GM18519 (cell line): ENCODE measurements around the gene PEX11G.

ENCODE experiments used
- ATAC-seq: cut with Tn5 transposase; IDR thresholded peaks from one replicate; pipeline ENCODE4 v1.9.1; 2021; ENCODE audit warnings: mild to moderate bottlenecking, moderate library complexity; ENCODE audit not compliant: unreplicated experiment, low FRiP score

PEX11G gene

GRCh38 chr19:7500811-7501450, 12.1 kb upstream of the PEX11G start:
- no peak for ATAC-seq

DNA sequence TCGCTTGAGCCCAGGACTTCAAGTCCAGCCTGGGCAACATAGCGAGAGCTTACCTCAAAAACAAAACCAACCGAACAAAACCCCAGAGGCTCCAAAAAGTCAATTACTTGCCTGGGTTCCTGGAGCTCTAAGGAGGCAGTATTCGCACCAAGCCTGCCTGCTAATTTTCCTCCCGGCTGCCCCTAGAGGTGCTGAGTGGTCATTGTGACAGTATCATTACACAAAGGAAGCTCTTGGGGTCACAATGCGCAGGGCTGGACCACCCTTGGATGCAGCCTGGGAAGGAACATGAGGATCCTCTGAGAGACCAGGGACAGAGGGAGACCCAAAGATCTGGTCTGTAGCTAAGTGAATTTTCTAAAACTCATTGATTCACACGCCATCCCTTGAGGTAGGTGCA, 8.5 kb upstream of the PEX11G start:
- ATAC-seq, result no peak

DNA sequence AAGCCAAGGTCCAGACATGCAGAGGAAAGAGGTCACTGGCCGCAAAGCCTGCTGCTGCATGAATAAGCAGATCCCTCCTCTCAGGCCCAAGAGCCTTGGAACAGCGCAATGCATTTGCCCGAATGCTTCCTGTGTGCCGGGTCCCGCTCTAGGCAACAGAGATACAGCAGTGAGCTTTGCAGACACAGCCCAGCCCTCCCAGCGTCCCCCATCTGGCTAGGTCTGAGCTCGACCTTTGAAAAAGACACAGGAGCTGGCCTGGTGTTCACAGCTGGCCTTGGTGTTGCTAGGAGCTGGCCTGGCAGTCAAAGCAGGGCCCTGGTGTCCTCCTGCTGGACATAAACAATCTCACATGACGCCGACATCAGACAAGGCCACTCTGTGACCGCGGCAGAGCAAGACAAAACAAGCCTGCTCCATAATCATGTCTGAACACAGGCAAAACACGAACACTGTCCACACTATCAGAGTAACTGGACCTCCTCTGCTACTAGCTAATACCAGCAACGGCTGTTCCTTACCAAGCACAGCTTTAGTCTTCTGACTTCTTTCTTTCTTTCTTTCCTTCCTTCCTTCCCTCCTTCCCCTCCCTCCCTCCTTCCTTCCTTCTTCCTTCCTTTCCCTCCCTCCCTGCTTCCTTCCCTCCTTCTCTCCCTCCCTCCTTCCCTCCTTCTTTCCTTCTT, 5.7 kb upstream of the PEX11G start:
- no peak for ATAC-seq

- no peak for ATAC-seq
Measured at GRCh38 chr19:7492558-7492957, 3.7 kb upstream of the PEX11G start.

DNA sequence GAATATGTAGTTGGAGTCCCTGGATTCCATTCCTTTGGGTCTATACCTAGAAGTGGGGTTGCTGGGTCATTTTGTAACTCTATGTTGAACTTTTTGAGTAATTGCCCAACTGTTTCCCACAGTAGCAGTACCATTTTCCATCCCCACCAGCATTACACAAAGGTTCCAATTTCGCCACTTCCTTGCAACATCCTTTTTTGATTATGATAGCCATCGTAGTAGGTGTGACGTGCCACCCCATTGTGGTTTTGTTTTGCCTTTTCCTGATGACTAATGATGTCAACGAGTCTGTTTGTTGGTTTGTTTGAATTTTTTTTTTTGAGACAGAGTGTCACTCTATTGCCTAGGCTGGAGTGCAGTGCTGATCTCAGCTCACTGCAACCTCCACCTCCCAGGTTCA, 3.3 kb upstream of the PEX11G start:
- no peak for ATAC-seq

DNA sequence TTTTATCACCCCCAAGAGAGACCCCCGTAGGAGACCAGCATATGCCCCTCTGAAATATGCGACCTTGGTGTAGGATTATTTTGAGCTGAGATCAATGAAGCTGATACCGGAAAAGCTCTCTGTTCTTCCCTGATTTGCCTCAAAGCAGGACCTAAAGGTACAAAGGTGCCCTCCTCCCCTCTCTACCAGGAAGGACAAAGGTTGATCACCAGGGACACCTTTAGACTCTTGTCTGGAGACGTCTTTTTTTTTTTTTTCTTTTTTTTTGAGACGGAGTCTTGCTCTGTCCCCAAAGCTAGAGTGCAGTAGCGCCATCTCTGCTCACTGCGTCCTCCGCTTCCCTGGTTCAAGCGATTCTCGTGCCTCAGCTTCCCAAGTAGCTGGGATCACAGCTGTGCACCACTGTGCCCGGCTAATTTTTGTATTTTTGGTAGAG, 792 bp upstream of the PEX11G start:
- ATAC-seq, result no peak

- ATAC-seq, result no peak
Measured at GRCh38 chr19:7486923-7487322, 1.9 kb downstream of the PEX11G start.

GRCh38 chr19:7483720-7484201, 5.1 kb downstream of the PEX11G start:
- no peak for ATAC-seq

DNA sequence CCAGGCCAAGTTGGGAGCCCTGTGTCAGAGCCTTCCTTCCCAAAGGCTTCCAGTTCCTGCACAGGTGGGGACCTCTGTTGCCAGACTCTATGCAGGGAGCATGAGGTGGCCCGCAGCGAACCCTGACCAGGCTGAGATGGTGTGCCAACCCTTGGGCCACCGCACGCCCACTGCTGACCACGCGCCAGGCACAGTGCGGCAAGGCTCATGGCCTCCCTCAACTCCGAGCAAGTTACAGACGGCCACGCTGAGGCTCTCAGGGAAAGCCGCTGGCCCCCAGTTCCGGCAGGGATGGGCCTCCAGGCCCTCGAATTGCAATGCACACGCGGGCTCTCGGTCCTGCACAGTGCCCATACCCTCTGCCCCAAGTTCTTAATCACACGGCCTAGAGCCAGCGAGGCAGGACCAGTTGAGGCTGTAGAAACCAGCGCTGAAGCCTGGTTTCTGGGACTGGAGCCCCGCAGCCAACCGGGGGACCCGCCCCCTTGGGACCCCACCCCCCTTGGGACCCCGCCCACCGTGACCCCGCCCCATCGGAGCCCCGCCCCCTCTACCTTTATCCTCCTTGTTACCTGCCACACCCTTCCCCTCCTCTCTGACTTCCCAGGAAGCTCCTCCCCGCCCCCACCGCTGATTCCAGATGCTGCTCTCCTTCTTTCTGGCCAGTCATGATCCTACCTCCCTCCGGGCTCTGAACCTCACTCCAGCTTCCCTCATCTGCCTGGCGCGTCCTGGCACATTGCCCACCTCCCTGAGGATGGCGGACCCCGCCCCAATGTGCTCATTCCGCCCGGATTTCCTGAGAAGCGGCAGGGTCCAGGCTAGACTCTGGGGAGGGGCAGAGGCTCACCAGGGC, 6.0 kb downstream of the PEX11G start:
- no peak for ATAC-seq

DNA sequence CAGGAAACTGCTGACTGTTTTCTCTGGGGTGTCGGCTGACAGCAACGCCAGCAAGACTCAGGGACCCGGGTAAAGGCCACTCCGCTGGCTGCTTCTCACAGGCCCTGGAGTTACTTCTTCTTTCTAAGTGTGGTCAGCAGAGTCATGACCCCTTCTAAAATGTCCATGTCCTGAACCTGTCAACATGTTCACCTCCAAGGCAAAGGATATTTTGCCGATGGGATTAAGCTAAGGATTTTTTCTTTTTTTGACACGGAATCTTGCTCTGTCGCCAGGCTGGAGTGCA, 7.9 kb downstream of the PEX11G start:
- ATAC-seq, result no peak

- ATAC-seq, result no peak
Measured at GRCh38 chr19:7480222-7480969, 8.4 kb downstream of the PEX11G start.

GRCh38 chr19:7478843-7479227, 10.0 kb downstream of the PEX11G start:
- no peak for ATAC-seq

DNA sequence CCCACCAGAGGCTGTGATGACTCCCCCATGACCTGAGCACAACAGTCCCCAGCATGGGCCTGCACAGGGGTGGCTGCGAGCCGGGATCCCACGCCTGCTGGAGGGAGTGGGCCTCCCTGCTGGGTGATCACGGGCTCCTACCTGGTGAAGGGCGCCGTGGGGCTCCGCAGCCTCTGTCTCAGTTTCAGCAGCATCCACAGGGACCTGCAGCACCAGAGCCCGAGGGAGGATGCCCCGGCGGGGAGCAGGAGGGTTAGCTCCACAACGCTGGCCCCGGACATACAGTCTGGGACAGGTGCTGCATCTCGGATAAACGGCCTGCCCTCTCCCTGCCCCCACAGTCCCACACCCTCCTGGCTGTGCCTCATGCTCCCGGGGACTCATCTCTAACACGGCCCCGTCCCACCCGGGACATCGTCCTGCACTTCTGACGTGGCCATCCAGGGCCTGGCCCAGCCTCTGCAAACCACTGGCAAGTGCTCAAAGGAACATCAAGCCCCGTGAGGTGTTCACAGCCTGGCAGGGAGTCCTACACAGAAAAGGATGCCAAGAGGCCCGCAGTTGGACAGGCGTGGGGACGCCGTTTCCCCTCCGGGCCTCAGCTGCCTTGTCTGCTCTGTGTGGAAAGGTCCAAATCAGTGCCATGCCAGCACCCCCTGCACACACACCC, 10.5 kb downstream of the PEX11G start:
- ATAC-seq, result no peak

- no peak for ATAC-seq
Measured at GRCh38 chr19:7477758-7478157, 11.1 kb downstream of the PEX11G start.

DNA sequence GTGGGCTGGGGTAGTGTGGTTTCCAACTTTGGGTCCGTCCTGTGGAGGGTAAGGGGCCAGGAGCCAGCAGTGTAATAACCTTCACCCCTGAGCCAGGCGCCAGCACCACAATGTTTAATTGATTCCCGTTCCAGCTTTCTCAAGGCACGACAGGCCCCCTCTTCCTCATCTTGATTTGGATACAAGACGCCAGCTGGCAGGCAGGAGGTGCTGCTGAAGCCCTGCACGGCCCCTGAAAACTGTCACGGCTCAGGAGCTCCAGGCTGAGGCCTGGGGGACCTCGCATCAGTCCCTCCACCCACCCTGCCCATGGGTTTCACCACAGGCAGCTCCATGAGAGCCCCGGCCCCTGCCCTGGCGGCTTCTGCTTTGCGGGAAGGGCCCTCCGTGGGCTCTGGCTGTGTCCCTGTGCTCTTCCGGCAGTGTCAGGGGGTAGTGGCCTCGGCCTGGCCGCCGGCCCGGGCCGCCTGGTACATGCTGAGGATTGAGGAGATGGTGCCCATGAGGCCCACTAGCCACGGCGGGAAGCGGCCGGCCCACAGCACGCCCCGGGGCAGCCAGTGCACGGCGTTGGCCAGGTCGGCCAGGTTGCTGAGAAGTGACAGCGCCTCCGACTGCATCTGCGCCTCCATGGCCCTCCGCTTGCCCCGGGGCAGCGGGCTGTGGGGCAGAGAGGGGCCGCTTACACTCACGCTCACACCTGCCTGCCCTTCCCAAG, 11.9 kb downstream of the PEX11G start:
- ATAC-seq, result no peak

DNA sequence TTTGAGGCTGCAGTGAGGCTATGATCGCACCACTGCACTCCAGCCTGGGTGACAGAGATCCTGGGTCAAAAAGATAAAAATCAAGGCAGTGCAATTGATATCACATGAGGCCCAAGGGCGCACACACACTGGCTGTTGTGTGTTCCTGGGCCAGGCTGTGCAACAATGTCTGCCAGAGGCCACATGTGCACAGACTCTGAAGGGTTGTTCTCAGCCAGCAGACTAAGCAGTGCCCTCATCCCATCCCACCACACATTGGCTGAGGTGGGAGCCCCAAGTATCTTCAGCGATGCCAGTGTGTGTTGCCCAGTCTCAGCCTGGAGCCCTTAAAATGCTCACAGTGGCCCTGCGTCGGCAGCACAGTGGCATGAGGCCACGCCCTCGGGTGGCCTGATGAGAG, 12.6 kb downstream of the PEX11G start:
- no peak for ATAC-seq

DNA sequence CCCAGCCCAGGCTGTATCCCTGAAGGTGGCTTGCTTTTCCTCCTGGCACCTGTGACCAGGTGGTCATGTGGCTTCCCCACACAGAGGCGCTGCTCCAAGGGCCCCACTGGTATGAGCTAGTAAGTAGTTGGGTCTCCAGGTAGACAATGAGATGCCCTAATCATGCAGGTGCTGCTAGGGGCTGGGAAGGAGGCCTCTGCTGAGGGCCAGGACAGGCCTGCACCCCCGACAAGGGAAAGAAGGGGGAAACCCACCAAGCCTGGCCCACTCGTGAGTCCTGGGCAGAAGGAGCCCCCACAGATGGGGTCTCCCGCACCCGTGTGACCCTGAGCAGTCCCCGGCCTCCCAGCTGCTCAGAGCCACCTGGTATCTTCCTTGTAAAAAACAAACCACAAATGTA, 13.2 kb downstream of the PEX11G start:
- no peak for ATAC-seq

- ATAC-seq, result no peak
Measured at GRCh38 chr19:7471696-7472615, 16.9 kb downstream of the PEX11G start.
